Esophagus squamous epithelium (tissue), 5 donors: ENCODE results near the gene ZNF79. TPM values are rescaled to one million over a fixed set of nuclear protein-coding genes. Genes with fewer than 3 reads are reported as not detected.
"Not testable (repeated sequence)": the region's sequence is repeated elsewhere in the genome, so short reads cannot be mapped to it uniquely, and the experiment has no call there.

ENCODE experiments used
- DNase-seq: peaks from one replicate; lab custom pipeline; 2025; lab: John Stamatoyannopoulos, UW
- H3K27ac ChIP-seq, 4 donors: fragments of 200-600 bp; sonication (generic); one replicate each; pipeline ENCODE4 v1.5.1; 2016 to 2019; ENCODE audit warnings: mild to moderate bottlenecking in 1 of 4
- H3K27me3 ChIP-seq, 4 donors: fragments of 200-600 bp; sonication (generic); 1 replicate in 3 of 4; 2 replicates in 1 of 4; pipeline versions ENCODE4 v1.5.1 to v1.6.0; 2017 to 2021; ENCODE audit warnings: antibody characterized with exemption in 1 of 4
- H3K36me3 ChIP-seq, 3 donors: fragments of 200-600 bp; sonication (generic); one replicate each; pipeline ENCODE4 v1.5.1; 2016 to 2019
- H3K4me1 ChIP-seq, 3 donors: fragments of 200-600 bp; sonication (generic); one replicate each; pipeline ENCODE4 v1.5.1; 2017 to 2019
- H3K4me3 ChIP-seq, 4 donors: fragments of 200-600 bp; sonication (generic); 1 replicate in 3 of 4; 2 replicates in 1 of 4; pipeline ENCODE4 v1.5.1; 2016 to 2019; ENCODE audit warnings: mild to moderate bottlenecking in 2 of 4, moderate library complexity in 1 of 4
- H3K9me3 ChIP-seq, 3 donors: fragments of 200-600 bp; sonication (generic); one replicate each; pipeline ENCODE4 v1.5.1; 2016 to 2019
- CTCF ChIP-seq, 6 experiments: fragments of 450-650 bp in 4 of 6; fragments of 200-600 bp in 2 of 6; sonication (generic) in 2 of 6; IDR thresholded peaks; one replicate each; pipeline ENCODE4 v1.5.1; 2016 to 2019; ENCODE audit warnings: antibody characterized with exemption in 6 of 6, mild to moderate bottlenecking in 4 of 6, moderate library complexity in 4 of 6
- POLR2A ChIP-seq, 4 donors: fragments of 450-650 bp; IDR thresholded peaks; one replicate each; pipeline ENCODE4 v1.6.1; 2017; ENCODE audit warnings: antibody characterized with exemption in 4 of 4, mild to moderate bottlenecking in 4 of 4, moderate library complexity in 3 of 4
- WGBS, 2 donors: methylation state at CpG; one replicate each; pipeline ENCODE4 v1.1.5; 2018; 5-methylcytosine and 5-hydroxymethylcytosine counted together
- intact Hi-C: fragments of 100-400 bp; cut with DNase I; formaldehyde crosslinking; loops from one replicate; pipeline ENCODE4 v1.15.0; 2022
- total RNA-seq, 4 donors: library from RNA; depleted of rRNA; stranded (reverse); fragments of >200 nt; gene quantifications; one replicate each; pipeline ENCODE4 v1.1.0, GENCODE V29; 2016
- donor health status: DM: yes; HTN: yes; CAD: no.

The ZNF79 gene
- total RNA-seq, 4 donors from 2014 or later = 3.1 to 9.9 (median 4.7) TPM

GRCh38 chr9:127457191-127457878, 33.2 kb downstream of the ZNF79 start:
- Histone ChIP-seq H3K4me1 (peaks cover 7 to 17% (median 9%) of the 10 kb centered on the region in 3 donors), H3K27me3 (no peaks in the 10 kb centered on the region), H3K36me3 (peaks cover 9 to 86% (median 40%) of the 10 kb centered on the region in 3 donors), H3K4me3 (no peak overlapping the region), H3K9me3 (no peaks in the 10 kb centered on the region), H3K27ac (no peak overlapping the region)
- no peak for TF ChIP-seq CTCF (IDR thresholded peaks at IDR 0.05)
- no peak for TF ChIP-seq POLR2A (IDR thresholded peaks at IDR 0.05)
- 73 to 80% methylated on average over 8 to 15 of the region's 17 CpGs for WGBS, 2 donors
- intact Hi-C loops = no loop called here
- DNase-seq = no peak

- Histone ChIP-seq H3K9me3 (no peaks in the 10 kb centered on the region), H3K36me3 (peaks cover 9 to 98% (median 52%) of the 10 kb centered on the region in 3 donors), H3K4me1 (peaks cover 0 to 10% (median 3%) of the 10 kb centered on the region in 3 donors), H3K27me3 (no peaks in the 10 kb centered on the region), H3K27ac (no peak overlapping the region), H3K4me3 (no peak overlapping the region)
- intact Hi-C loops = no loop called here
- TF ChIP-seq CTCF (IDR thresholded peaks at IDR 0.05) (no peak), POLR2A (IDR thresholded peaks at IDR 0.05) (no peak)
- 82 to 85% methylated on average over 9 of the region's 9 CpGs for WGBS, 2 donors
- no peak for DNase-seq
These were observed 34.7 kb downstream of the ZNF79 start for GRCh38 chr9:127458921-127459320.

GRCh38 chr9:127463382-127463781, 39.2 kb downstream of the ZNF79 start:
- Histone ChIP-seq H3K27ac (no peak overlapping the region), H3K9me3 (no peaks in the 10 kb centered on the region), H3K4me3 (no peak overlapping the region), H3K36me3 (peaks cover 9 to 95% (median 49%) of the 10 kb centered on the region in 3 donors), H3K4me1 (no peaks in the 10 kb centered on the region), H3K27me3 (no peaks in the 10 kb centered on the region)
- intact Hi-C loops = no loop called here
- TF ChIP-seq CTCF (IDR thresholded peaks at IDR 0.05) = no peak
- no peak for TF ChIP-seq POLR2A (IDR thresholded peaks at IDR 0.05)
- 88 to 93% methylated on average over 2 to 3 of the region's 3 CpGs for WGBS, 2 donors
- DNase-seq = no peak

GRCh38 chr9:127463911-127464310, 39.7 kb downstream of the ZNF79 start:
- Histone ChIP-seq H3K9me3 (no peaks in the 10 kb centered on the region), H3K4me1 (no peaks in the 10 kb centered on the region), H3K27ac (no peak overlapping the region), H3K36me3 (peaks cover 9 to 95% (median 49%) of the 10 kb centered on the region in 3 donors), H3K4me3 (no peak overlapping the region), H3K27me3 (no peaks in the 10 kb centered on the region)
- no peak for TF ChIP-seq CTCF (IDR thresholded peaks at IDR 0.05)
- TF ChIP-seq POLR2A (IDR thresholded peaks at IDR 0.05) = no peak
- 50 to 84% methylated on average over 1 to 5 of the region's 7 CpGs for WGBS, 2 donors
- DNase-seq = no peak
- intact Hi-C loops = no loop called here

GRCh38 chr9:127466407-127466917, 42.3 kb downstream of the ZNF79 start:
- H3K4me1 ChIP-seq, DNase-seq, H3K9me3 ChIP-seq, H3K27ac ChIP-seq, intact Hi-C loops, H3K27me3 ChIP-seq, H3K4me3 ChIP-seq: not testable (repeated sequence)
- 83 to 87% methylated on average over 2 to 5 of the region's 5 CpGs for WGBS, 2 donors
- H3K36me3 ChIP-seq = peaks cover 3 to 95% (median 35%) of the 10 kb centered on the region in 3 donors
